IPS-NIHi7 (cell line): ENCODE data around the gene ISG15.
A peak's percentile ranks its signal among the peaks of the same experiment; 100 is the strongest.
"Not testable (repeated sequence)": the region's sequence is repeated elsewhere in the genome, so short reads cannot be mapped to it uniquely, and the experiment has no call there.

Experiments used
- DNase-seq: peaks from one replicate; pipeline ENCODE4 v3.0.0; 2012; ENCODE audit warnings: mixed read lengths; ENCODE audit errors: extremely low spot score

ISG15 gene

DNA sequence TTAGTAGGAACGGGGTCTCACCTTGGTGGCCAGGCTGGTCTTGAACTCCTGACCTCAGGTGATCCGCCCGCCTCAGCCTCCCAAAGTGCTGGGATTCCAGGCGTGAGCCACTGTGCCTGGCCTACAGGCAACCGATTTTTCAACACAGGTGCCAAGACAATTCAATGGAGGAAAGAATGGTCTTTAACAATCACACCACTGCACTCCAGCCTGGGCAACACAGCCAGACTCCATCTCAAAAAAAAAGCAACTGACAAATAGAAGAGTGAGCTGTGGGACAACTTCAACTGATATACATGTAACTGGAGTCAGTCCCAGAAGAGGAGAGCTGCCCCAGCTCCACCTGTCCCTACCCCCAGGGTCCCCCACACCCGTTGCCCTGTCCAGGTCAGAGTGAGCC, 18.8 kb upstream of the ISG15 start:
- DNase-seq: not testable (repeated sequence)

GRCh38 chr1:995665-996633, 17.3 kb upstream of the ISG15 start:
- no peak for DNase-seq

DNA sequence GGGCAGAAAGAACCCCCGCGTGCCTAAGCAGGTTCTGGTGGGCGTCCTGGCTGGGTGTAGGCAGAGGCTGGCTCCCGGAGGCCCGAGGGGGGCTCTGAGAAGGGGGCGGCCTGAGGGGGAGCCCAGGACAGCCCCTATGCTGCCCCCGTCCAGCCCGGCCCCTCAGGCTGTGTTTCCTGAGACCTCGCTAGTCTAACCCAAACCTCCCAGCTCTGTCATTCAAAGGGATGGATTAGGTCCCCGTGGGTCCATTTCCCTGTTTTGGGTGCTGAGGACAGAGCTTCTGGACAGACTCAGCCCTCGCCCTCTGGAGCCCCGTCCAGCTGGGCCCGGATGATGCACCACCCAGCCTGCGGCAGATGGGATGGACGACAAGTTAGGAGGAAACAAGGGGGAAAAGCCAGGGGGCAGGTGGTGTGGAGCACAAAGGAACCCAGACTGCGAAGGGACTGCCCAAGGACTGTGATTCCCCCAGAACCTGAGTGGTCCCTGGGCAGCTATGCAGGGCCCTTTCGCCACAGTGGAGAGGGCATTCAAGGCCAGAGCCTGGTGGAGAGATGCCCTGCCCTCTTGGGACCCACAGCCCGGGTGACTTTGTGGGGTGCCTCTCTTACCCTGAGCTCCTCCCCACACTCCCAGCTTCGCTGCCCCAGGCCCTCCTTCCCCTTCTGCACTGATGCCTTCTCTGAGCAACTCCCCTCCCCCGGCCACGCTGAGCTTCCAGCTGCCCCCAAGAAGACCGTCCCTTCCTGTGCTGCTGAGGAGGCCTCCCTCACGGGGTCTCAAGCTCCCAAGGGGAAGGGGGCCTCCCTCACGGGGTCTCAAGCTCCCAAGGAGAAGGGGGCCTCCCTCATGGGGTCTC, 16.2 kb upstream of the ISG15 start:
- DNase-seq: no peak

DNA sequence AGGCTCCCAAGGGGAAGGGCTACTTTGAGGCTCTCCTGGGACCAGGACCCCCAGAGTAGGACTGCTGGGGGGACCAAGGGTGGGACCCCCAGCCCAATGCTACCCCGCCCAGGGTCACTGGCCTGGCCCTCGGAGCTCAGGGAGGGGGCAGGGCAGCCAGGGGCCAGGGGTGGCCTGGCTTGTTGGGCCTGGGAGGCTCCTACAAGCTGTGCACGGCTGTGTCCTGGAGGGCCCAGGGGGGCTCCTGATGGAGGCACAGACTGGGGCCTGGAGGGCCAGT, 15.6 kb upstream of the ISG15 start:
- DNase-seq: no peak

- no peak for DNase-seq
These were observed 15.1 kb upstream of the ISG15 start for GRCh38 chr1:997993-998744.

- no peak for DNase-seq
These were observed 14.6 kb upstream of the ISG15 start for GRCh38 chr1:998745-998994.

GRCh38 chr1:998995-999724, 14.1 kb upstream of the ISG15 start:
- DNase-seq: no peak

DNA sequence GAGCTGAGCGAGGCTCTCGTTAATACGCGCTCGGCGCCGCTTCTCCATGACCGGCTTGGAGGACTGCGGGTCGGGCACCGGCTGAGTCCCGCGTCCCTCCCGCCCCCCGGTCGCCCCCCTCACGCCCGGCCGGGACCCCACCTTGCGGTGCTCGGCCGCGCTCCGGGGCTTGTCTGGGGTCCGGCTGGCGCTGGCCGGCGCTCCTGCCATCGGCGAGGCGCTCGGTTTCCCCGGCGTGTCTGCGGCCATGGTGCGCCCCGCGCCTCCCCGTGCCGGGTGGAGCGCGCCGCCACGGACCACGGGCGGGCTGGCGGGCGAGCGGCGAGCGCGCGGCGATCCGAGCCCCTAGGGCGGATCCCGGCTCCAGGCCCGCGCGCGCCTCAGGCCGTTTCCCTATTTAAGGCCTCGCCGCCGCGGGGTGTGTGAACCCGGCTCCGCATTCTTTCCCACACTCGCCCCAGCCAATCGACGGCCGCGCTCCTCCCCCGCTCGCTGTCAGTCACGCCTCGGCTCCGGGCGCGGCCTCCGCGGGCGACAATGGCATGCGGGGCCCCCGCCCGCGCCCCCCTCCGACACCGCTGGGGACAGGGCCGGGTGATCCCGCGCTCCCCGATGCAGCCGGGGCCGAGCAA, 13.5 kb upstream of the ISG15 start, which contains the start of gene HES4:
TSS of gene HES4 (minus strand) at position 373 of the 632 bp plus-strand sequence. CDS start at position 249, 124 bp downstream.
- DNase-seq: peak; percentile 81

- DNase-seq: no peak
These were observed 12.8 kb upstream of the ISG15 start for GRCh38 chr1:1000357-1001056.

- no peak for DNase-seq
These were observed 12.1 kb upstream of the ISG15 start for GRCh38 chr1:1001057-1001783.

DNA sequence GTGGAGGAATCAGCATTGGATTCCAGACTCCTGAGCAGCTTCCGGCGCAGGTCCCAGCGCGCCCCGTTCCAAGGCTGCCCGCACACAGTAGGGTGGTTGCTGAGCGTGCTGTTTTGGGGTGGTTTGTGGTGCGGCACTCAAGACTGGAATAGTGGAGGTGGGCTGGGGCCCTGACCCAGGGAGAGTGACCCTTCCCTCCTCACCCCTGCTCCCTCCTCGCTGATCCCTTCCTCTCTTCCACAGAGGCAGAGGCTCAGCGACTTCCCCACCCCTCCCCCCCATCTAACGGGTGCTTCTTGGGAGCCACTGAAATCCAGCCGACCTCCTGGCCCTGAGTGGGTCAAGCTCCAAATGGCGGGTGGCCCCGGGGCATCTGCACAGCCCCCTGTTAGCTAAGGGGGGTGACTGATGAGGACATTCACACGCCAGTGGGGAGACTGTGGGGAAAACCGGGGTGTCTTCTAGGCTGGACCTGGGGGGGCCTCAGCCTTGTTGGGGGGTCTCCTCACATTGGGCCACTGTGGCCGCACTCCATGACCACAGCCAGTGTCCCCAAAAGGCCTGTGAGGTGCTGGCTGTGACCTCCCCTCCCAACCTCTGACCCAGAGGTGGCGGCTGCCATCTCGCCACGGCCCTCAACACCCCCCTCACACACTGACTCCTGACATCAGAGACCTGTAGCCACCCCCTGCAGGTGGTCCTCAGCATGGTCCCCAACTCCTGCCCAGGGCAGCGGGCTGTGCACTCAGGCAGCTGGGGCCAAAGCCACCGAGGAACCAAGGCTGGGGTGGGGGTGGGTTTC, 9.5 kb upstream of the ISG15 start:
- DNase-seq: no peak

DNA sequence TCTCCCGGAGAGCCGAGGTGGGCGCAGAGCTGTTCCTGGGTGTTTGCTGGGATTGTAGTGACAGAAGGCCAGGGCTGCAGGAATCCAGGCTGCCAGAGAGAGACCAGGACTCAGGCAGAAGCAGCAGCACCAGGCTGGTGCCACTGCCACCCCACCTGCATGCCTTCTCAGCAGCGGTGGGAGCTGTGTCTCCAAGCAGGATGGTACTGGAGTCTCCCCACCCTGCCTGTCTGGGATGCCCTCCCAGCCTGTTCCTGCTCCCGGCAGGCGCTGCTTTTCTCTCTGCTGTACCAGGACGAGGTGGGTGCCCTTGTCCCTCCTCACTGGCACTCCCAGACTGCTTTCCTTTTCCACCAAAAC, 8.9 kb upstream of the ISG15 start:
- DNase-seq: no peak

GRCh38 chr1:1004780-1005697, 8.3 kb upstream of the ISG15 start:
- DNase-seq: no peak

- DNase-seq: no peak
These were observed 7.5 kb upstream of the ISG15 start for GRCh38 chr1:1005774-1006304.

DNA sequence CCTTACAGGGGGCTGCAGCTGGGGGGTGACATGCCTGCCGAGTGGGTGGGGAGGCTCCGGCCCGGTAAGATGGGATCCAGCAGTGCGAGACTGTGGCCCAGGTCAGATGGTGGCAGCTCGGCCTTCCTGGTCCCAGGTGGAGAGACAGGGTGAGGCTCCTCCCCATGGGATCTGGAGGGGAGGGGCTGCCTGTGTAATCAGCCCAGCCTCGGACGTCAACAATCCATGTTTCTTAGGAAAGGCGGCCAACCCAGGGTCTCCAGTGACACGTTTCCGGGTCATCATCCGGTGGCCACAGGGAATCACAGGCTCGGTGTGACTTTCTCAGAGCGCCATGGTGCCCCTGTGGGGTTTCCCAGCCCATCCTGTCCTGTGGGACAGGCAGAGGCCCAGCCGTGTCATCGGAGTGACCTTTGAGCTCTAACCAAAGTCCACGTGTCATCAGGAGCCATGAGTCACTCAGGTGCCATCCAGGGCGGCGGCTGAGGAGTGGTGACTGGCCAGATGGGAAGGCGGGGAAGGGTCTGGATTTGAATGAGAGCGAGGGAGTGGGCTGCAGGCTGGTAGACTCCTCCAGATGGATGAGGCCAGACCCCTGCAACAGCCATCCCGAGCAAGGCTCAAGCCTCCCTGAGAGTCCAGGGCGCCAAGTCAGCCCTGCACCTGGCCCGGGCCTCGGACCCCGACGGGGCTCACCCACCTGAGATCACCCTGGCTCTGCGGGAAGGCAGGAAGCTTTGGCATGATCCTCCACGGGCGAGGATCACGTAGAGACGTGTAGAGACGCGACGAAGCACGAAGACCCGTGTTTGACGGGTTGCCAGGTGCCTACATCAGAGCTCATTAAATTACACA, 6.8 kb upstream of the ISG15 start:
- DNase-seq: no peak

DNA sequence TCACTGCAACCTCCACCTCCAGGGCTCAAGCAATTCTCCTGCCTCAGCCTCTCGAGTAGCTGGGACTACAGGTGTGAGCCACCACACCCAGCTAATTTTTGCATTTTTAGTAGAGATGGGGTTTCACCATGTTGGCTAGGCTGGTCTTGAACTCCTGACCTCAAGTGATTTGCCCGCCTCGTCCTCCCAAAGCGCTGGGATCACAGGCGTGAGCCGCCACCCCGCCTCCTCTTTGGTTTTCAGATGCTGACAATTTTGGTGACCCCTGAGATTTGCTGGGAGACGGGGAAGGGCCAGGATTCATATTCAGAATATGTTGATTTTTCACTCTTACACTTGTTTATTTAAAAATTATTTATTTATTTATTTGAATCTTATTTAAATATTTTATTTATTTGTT, 3.2 kb upstream of the ISG15 start:
- DNase-seq: not testable (repeated sequence)
